GM12878 (cell line): ENCODE data around the gene GPRIN1. TPM values are rescaled to one million over a fixed set of nuclear protein-coding genes. Genes with fewer than 3 reads are reported as not detected.

Source experiments
- ATAC-seq: fragments of 200-7000 bp; cut with Tn5 transposase; 3 replicates; pipeline ENCODE4 v1.9.1; 2020; ENCODE audit warnings: mild to moderate bottlenecking, moderate library complexity
- BruUV-seq: library from RNA; stranded (reverse); fragments of 400-500 nt; replicated peaks from 2 replicates; lab custom pipeline; 2021; lab: Mats Ljungman, UMichigan
- CTCF ChIA-PET: fragments of 300-600 bp; sonication (Branson Sonifier 250); formaldehyde crosslinking; extraction: SDS; loops from one replicate; lab custom pipeline; 2021; ENCODE audit warnings: inconsistent platforms; lab: Yijun Ruan, JAX
- POLR2A ChIA-PET: fragments of 350-600 bp; formaldehyde crosslinking; extraction: SDS; loops from one replicate; lab custom pipeline; 2021; ENCODE audit warnings: inconsistent platforms; lab: Charles Lee
- RAD21 ChIA-PET: fragments of 300-600 bp; sonication (Branson Sonifier 250); formaldehyde crosslinking; loops from one replicate; lab custom pipeline; 2023; ENCODE audit warnings: antibody characterized with exemption; ENCODE audit not compliant: unreplicated experiment; lab: Charles Lee
- SMC1A ChIA-PET: fragments of 300-600 bp; sonication (Branson Sonifier 250); formaldehyde crosslinking; loops from one replicate; lab custom pipeline; 2023; ENCODE audit not compliant: unreplicated experiment, uncharacterized antibody; lab: Charles Lee
- DNase-seq: peaks from one replicate; pipeline ENCODE4 v3.0.0-alpha.2; 2011; ENCODE audit warnings: low read depth, low spot score
- FAIRE-seq: peaks from 3 replicates; lab custom pipeline; 2011; peaks lifted over from hg19 to GRCh38; lab: Jason Lieb, UNC
- H2AFZ ChIP-seq: 2 replicates; pipeline ENCODE4 v1.6.0; 2011; ENCODE audit warnings: low read depth, low read length, control low read depth; ENCODE audit not compliant: control insufficient read depth
- H3K27ac ChIP-seq: 2 replicates; pipeline ENCODE4 v1.5.1; 2011; ENCODE audit warnings: control low read depth; ENCODE audit not compliant: control insufficient read depth, insufficient read depth
- H3K27me3 ChIP-seq, 2 experiments: replicated peaks in 1 of 2; 2 replicates each; pipeline versions ENCODE4 v1.6.0 to v1.6.1; 2011; ENCODE audit warnings: low read length in 1 of 2; ENCODE audit not compliant: control insufficient read depth in 2 of 2, insufficient read depth in 2 of 2
- H3K36me3 ChIP-seq, 2 experiments: 2 replicates each; pipeline ENCODE4 v1.5.1; 2011; ENCODE audit warnings: low read length in 1 of 2; ENCODE audit not compliant: control insufficient read depth in 2 of 2, insufficient read depth in 2 of 2
- H3K4me1 ChIP-seq: 2 replicates; pipeline ENCODE4 v1.6.1; 2011; ENCODE audit warnings: mild to moderate bottlenecking, low read length, moderate library complexity, mixed read lengths; ENCODE audit not compliant: control insufficient read depth, insufficient read depth
- H3K4me2 ChIP-seq: 2 replicates; pipeline ENCODE4 v1.6.0; 2011; ENCODE audit warnings: control low read depth; ENCODE audit not compliant: control insufficient read depth, insufficient read depth
- H3K4me3 ChIP-seq: fragments of 200-600 bp; sonication (generic); 2 replicates; pipeline ENCODE4 v1.5.1; 2016
- H3K79me2 ChIP-seq: 2 replicates; pipeline ENCODE4 v1.6.0; 2011; ENCODE audit warnings: low read length; ENCODE audit not compliant: control insufficient read depth, insufficient read depth
- H3K9ac ChIP-seq: 2 replicates; pipeline ENCODE4 v1.8.0; 2011; ENCODE audit warnings: low read length, control low read depth, mixed read lengths; ENCODE audit not compliant: control insufficient read depth, insufficient read depth
- H3K9me3 ChIP-seq: replicated peaks from 3 replicates; pipeline ENCODE4 v1.5.1; 2011; ENCODE audit warnings: mild to moderate bottlenecking, low read length; ENCODE audit not compliant: control insufficient read depth, insufficient read depth
- H4K20me1 ChIP-seq: 2 replicates; pipeline ENCODE4 v1.6.0; 2011; ENCODE audit not compliant: control insufficient read depth, insufficient read depth
- CBX5 ChIP-seq: sonication (generic); IDR thresholded peaks from 2 replicates; pipeline ENCODE4 v1.6.1; 2016; ENCODE audit warnings: low read depth, moderate library complexity, mild to moderate bottlenecking, inconsistent platforms
- CREM ChIP-seq: IDR thresholded peaks from 2 replicates; pipeline ENCODE4 v1.6.1; 2014; ENCODE audit warnings: antibody characterized with exemption, low read depth
- HCFC1 ChIP-seq: fragments of 150-350 bp; IDR thresholded peaks from 2 replicates; pipeline ENCODE4 v1.6.1; 2014; ENCODE audit warnings: low read length
- HDGF ChIP-seq: fragments of 450-650 bp; IDR thresholded peaks from 2 replicates; pipeline ENCODE4 v1.6.1; 2016; ENCODE audit warnings: antibody characterized with exemption
- MTA3 ChIP-seq: IDR thresholded peaks from 2 replicates; pipeline ENCODE4 v1.6.1; 2012; ENCODE audit warnings: low read length, inconsistent platforms, borderline replicate concordance
- POLR2AphosphoS5 ChIP-seq: IDR thresholded peaks from 2 replicates; pipeline ENCODE4 v1.6.1; 2011; ENCODE audit warnings: mild to moderate bottlenecking, low read length, inconsistent platforms
- POU2F2 ChIP-seq: IDR thresholded peaks from 3 replicates; pipeline ENCODE4 v1.6.1; 2011; ENCODE audit warnings: low read depth, mild to moderate bottlenecking, low read length, borderline replicate concordance
- RAD21 ChIP-seq: IDR thresholded peaks from 2 replicates; pipeline ENCODE4 v1.6.1; 2011; ENCODE audit warnings: mild to moderate bottlenecking, low read depth, low read length, moderate library complexity; ENCODE audit not compliant: insufficient read depth
- RUNX3 ChIP-seq: IDR thresholded peaks from 2 replicates; pipeline ENCODE4 v1.6.1; 2012; ENCODE audit warnings: low read length, inconsistent platforms
- SP1 ChIP-seq: IDR thresholded peaks from one replicate; pipeline ENCODE4 v1.6.1; 2011; ENCODE audit warnings: low read depth, low read length
- ZBTB4 ChIP-seq: fragments of 450-650 bp; formaldehyde crosslinking; IDR thresholded peaks from 2 replicates; pipeline ENCODE4 v1.4.0; 2022; ENCODE audit warnings: mild to moderate bottlenecking, moderate library complexity
- ZNF24 ChIP-seq: fragments of 450-650 bp; IDR thresholded peaks from 2 replicates; pipeline ENCODE4 v1.6.1; 2017; ENCODE audit warnings: antibody characterized with exemption, mild to moderate bottlenecking
- WGBS: methylation state at CpG from one replicate; pipeline ENCODE4 v1.1.6; 2016; ENCODE audit warnings: low lambda C conversion rate; ENCODE audit not compliant: insufficient replicate concordance, insufficient coverage; ENCODE audit errors: missing lambda C conversion rate; 5-methylcytosine and 5-hydroxymethylcytosine counted together
- in situ Hi-C: fragments of 300-500 bp; cut with MboI; formaldehyde crosslinking; loops from 9 replicates; pipeline ENCODE4 v1.14.3; 2018; ENCODE audit warnings: mixed read lengths
- intact Hi-C: fragments of 100-400 bp; cut with micrococcal nuclease; formaldehyde crosslinking; loops from one replicate; pipeline ENCODE4 v1.14.2; 2022; ENCODE audit not compliant: unreplicated experiment
- polyA plus RNA-seq, 11 experiments: library from polyadenylated mRNA; depleted of rRNA in 4 of 11; unstranded in 6 of 11; stranded (reverse) in 5 of 11; fragments of >200 nt; fragmentation: Nextera tagmentation in 4 of 11; fragmentation: Illumina TruSeq in 1 of 11; extraction: Ambion mirVana in 4 of 11; extraction: Trizol in 1 of 11; gene quantifications; 1 replicate in 1 of 11; 2 replicates in 10 of 11; pipeline versions ENCODE4 v1.2.1 to v1.2.3, GENCODE V29; 2011 to 2016; ENCODE audit warnings: inconsistent platforms in 2 of 11, missing spikeins in 2 of 11, low read depth in 1 of 11
- total RNA-seq, 4 experiments: library from RNA; depleted of rRNA in 3 of 4; stranded (reverse); fragments of >200 nt in 3 of 4; fragmentation: Illumina TruSeq in 1 of 4; extraction: Trizol in 1 of 4; gene quantifications; 2 replicates each; pipeline versions ENCODE4 v1.2.1 to v1.2.3, GENCODE V29; 2013 to 2021
- TF ChIP-seq, protein P1 (sequence below): IDR thresholded peaks from 2 replicates; pipeline ENCODE4 v1.6.1; 2012; ENCODE audit warnings: improper control_type of control experiment, low read depth, low read length; ENCODE audit not compliant: insufficient replicate concordance
- TF ChIP-seq, protein P2 (sequence below): IDR thresholded peaks from 2 replicates; pipeline ENCODE4 v1.6.1; 2011; ENCODE audit warnings: borderline replicate concordance, low read depth, mild to moderate bottlenecking, moderate library complexity, low read length; ENCODE audit not compliant: insufficient read depth, poor library complexity, severe bottlenecking

Gene GPRIN1
- total and polyA plus RNA-seq, 10 of the 15 experiments (the other 5 are each of a cell fraction or from before 2014, with no cell fraction given) = 0.52 to 16.3 (median 4.5) TPM

- FAIRE-seq = no peak
- in situ Hi-C loops = no loop called here
- SMC1A ChIA-PET = no interaction called here
- Histone ChIP-seq H3K4me1 (no peaks in the 10 kb centered on the region), H3K9me3 (no peaks in the 10 kb centered on the region), H3K4me2 (no peak overlapping the region), H4K20me1 (no peaks in the 10 kb centered on the region), H3K36me3 (no peaks in the 10 kb centered on the region), H3K79me2 (no peaks in the 10 kb centered on the region), H3K27me3 (peaks cover 4 to 7% of the 10 kb centered on the region in 2 experiments), H3K27ac (no peak overlapping the region), H2AFZ (no peak overlapping the region), H3K9ac (no peak overlapping the region), H3K4me3 (no peak overlapping the region)
- intact Hi-C loops = loop anchor here (5.0 kb wide), 1 partner anchor 47 kb away; no protein-coding TSS in a partner anchor
- POLR2A ChIA-PET = no interaction called here
- ATAC-seq = peak; percentile 98
- no TSS peak for BruUV-seq
- RAD21 ChIA-PET = no interaction called here
- CTCF ChIA-PET = no interaction called here
- DNase-seq = no peak
- WGBS = 43% methylated on average over 19 of the region's 31 CpGs
- TF ChIP-seq ZNF24 = no peak
- TF ChIP-seq MTA3 = no peak
- no peak for TF ChIP-seq ZBTB4 (CRISPR knock-in tag)
- TF ChIP-seq SP1 = peak; percentile 30
- TF ChIP-seq, protein P1, sequence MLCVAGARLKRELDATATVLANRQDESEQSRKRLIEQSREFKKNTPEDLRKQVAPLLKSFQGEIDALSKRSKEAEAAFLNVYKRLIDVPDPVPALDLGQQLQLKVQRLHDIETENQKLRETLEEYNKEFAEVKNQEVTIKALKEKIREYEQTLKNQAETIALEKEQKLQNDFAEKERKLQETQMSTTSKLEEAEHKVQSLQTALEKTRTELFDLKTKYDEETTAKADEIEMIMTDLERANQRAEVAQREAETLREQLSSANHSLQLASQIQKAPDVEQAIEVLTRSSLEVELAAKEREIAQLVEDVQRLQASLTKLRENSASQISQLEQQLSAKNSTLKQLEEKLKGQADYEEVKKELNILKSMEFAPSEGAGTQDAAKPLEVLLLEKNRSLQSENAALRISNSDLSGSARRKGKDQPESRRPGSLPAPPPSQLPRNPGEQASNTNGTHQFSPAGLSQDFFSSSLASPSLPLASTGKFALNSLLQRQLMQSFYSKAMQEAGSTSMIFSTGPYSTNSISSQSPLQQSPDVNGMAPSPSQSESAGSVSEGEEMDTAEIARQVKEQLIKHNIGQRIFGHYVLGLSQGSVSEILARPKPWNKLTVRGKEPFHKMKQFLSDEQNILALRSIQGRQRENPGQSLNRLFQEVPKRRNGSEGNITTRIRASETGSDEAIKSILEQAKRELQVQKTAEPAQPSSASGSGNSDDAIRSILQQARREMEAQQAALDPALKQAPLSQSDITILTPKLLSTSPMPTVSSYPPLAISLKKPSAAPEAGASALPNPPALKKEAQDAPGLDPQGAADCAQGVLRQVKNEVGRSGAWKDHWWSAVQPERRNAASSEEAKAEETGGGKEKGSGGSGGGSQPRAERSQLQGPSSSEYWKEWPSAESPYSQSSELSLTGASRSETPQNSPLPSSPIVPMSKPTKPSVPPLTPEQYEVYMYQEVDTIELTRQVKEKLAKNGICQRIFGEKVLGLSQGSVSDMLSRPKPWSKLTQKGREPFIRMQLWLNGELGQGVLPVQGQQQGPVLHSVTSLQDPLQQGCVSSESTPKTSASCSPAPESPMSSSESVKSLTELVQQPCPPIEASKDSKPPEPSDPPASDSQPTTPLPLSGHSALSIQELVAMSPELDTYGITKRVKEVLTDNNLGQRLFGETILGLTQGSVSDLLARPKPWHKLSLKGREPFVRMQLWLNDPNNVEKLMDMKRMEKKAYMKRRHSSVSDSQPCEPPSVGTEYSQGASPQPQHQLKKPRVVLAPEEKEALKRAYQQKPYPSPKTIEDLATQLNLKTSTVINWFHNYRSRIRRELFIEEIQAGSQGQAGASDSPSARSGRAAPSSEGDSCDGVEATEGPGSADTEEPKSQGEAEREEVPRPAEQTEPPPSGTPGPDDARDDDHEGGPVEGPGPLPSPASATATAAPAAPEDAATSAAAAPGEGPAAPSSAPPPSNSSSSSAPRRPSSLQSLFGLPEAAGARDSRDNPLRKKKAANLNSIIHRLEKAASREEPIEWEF = no peak
- no peak for TF ChIP-seq HDGF
- TF ChIP-seq CREM = no peak
- peak; percentile 28; the same call in 1 of the 2 replicates for TF ChIP-seq RAD21
- no peak for TF ChIP-seq POLR2AphosphoS5
- no peak for TF ChIP-seq RUNX3
- TF ChIP-seq POU2F2 = no peak
- no peak for TF ChIP-seq CBX5
- TF ChIP-seq, protein P2, sequence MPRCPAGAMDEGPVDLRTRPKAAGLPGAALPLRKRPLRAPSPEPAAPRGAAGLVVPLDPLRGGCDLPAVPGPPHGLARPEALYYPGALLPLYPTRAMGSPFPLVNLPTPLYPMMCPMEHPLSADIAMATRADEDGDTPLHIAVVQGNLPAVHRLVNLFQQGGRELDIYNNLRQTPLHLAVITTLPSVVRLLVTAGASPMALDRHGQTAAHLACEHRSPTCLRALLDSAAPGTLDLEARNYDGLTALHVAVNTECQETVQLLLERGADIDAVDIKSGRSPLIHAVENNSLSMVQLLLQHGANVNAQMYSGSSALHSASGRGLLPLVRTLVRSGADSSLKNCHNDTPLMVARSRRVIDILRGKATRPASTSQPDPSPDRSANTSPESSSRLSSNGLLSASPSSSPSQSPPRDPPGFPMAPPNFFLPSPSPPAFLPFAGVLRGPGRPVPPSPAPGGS = no peak
- TF ChIP-seq HCFC1 = no peak
Measured at GRCh38 chr5:176619203-176619568, 9.2 kb upstream of the GPRIN1 start.
